GM18870 (cell line): ENCODE measurements around the gene PEPD.

Experiments
- ATAC-seq: cut with Tn5 transposase; IDR thresholded peaks from one replicate; pipeline ENCODE4 v1.9.1; 2021; ENCODE audit warnings: moderate library complexity; ENCODE audit not compliant: unreplicated experiment

The PEPD gene

GRCh38 chr19:33441828-33442227 is 79.8 kb downstream of the PEPD start:
- no peak for ATAC-seq

GRCh38 chr19:33441277-33441699 is 80.3 kb downstream of the PEPD start:
- no peak for ATAC-seq

GRCh38 chr19:33440682-33441081 is 80.9 kb downstream of the PEPD start:
- ATAC-seq = no peak

GRCh38 chr19:33440241-33440640 is 81.3 kb downstream of the PEPD start:
- ATAC-seq = no peak

- ATAC-seq = no peak
These were observed 82.4 kb downstream of the PEPD start for GRCh38 chr19:33438987-33439781.

GRCh38 chr19:33437821-33438671 is 83.5 kb downstream of the PEPD start:
- ATAC-seq = no peak

GRCh38 chr19:33437393-33437820 is 84.2 kb downstream of the PEPD start:
- no peak for ATAC-seq

- ATAC-seq = no peak
These were observed 84.9 kb downstream of the PEPD start for GRCh38 chr19:33436360-33437345.

- ATAC-seq = no peak
These were observed 85.8 kb downstream of the PEPD start for GRCh38 chr19:33435706-33436359.

GRCh38 chr19:33434886-33435705 is 86.5 kb downstream of the PEPD start:
- ATAC-seq = no peak

GRCh38 chr19:33434069-33434885 is 87.3 kb downstream of the PEPD start:
- no peak for ATAC-seq

- ATAC-seq = no peak
These were observed 89.0 kb downstream of the PEPD start for GRCh38 chr19:33432446-33433170.

GRCh38 chr19:33432015-33432414 is 89.6 kb downstream of the PEPD start:
- no peak for ATAC-seq

- no peak for ATAC-seq
These were observed 90.8 kb downstream of the PEPD start for GRCh38 chr19:33430674-33431277.

- no peak for ATAC-seq
These were observed 91.5 kb downstream of the PEPD start for GRCh38 chr19:33429891-33430673.

- ATAC-seq = no peak
These were observed 92.9 kb downstream of the PEPD start for GRCh38 chr19:33428627-33429125.
